Measurements from ENCODE around the gene DHFR.
"Not testable (repeated sequence)": the region's sequence is repeated elsewhere in the genome, so short reads cannot be mapped to it uniquely, and the experiment has no call there.

DHFR gene

DNA sequence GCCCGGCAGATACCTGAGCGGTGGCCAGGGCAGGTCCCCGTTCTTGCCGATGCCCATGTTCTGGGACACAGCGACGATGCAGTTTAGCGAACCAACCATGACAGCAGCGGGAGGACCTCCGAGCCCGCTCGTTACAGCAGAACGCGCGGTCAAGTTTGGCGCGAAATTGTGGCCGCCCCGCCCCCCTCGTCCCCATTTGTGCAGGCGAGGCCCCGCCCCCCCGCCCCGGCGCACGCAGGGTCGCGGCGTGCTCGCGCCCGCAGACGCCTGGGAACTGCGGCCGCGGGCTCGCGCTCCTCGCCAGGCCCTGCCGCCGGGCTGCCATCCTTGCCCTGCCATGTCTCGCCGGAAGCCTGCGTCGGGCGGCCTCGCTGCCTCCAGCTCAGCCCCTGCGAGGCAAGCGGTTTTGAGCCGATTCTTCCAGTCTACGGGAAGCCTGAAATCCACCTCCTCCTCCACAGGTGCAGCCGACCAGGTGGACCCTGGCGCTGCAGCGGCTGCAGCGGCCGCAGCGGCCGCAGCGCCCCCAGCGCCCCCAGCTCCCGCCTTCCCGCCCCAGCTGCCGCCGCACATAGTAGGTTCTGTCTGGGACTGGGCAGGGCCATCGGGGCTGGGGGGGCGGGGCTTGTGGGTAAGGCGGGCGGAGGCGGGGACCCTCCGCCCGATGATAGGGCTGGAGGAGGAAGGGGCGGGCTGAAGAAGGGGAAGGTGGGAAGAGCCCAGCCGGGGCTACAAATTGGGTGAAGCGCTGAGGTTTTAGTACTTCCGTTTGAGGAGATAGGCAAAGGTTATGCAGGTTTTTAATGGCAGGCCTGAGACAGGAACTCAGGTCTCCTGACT lies at the start of gene DHFR, which contains the start of gene MSH3:
DHFR (minus strand) TSS at position 593 of the 840 bp plus-strand sequence; CDS start at position 99, 494 bp downstream.
MSH3 (plus strand) TSS at position 262 of the 840 bp plus-strand sequence; CDS start at position 338, 76 bp downstream.
- peak; percentile 95 for DNase-seq

DNA sequence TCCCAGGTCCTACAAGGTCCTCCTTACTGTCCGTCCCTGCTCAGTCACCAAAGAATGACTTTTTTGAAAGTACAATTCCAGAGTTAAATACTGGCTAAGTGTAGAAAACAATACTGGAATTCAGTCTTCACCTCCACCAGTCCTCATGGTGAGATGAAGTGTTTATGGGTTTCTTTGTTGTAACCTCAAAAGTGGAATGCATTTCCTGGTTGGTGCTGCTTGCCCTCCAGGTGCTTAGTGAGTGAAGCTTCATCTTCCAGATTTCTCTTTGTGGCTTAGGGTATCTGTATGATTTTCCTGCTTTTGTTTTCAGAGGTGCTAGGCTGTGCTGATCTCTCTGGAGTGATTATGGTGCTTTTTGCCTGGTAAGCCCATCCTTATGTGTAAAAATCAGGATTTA lies 49.4 kb upstream of the DHFR start:
- DNase-seq: no peak

- no peak for DNase-seq
Measured at GRCh38 chr5:80703747-80704146, 49.0 kb upstream of the DHFR start.

DNA sequence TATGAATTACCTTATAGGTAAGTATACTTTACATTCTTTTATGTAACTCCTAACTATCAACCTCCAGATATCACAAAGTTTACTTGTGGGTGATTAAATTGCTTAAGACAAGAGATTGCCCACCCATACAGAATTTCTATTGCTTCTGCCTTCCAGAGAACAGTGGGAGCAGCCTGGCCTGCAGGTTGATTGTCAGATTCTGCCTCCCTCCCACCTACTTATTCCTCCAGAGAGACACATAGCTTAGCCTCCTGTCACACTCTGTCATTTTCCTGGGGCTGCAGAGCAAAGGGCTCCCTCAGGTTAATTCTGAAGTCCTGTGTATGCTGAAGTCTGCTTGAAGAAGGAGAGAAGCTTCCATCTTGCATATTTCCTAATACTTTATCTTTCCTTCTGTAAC lies 48.5 kb upstream of the DHFR start:
- no peak for DNase-seq

DNA sequence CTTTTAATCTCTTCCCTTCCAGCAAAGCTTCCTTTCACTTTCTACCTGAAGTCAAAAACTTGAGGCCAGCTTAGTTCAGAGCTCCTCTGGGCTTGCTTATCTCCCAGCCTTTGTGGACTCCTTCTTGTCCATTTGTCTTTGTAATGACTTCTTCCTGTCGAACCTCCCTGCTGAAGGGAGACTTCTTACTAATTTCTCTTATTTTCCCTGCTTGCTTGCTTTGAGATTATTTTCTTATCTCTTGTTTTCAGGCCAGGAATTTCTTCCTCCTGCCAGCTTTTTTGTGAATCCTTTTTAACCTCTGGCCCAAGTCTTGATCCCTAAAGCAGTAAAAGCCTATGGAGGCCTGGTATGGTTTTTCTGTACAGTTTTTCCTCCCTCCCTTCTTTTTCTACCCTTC lies 46.8 kb upstream of the DHFR start:
- DNase-seq: no peak

GRCh38 chr5:80698369-80698768 lies 43.6 kb upstream of the DHFR start:
- DNase-seq: no peak

DNA sequence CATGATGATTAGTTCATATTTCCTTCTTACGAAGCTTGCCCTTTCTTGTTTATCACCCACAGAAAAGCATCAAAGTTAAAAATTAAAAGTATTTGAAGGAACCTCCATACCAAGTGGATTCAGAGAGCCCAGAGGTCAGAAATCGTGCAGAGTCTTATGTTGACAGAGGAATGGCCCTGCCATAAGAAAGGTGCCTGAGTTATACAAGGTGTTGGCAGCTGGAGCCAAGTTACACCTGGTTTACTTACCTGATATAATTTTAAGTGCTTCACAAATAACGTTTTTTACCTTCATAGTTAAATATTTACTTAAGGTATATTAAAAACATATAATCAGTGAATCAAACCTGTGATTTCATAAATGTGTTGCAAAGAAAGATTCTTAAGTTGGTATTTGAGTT lies 42.3 kb upstream of the DHFR start:
- DNase-seq: no peak

- no peak for DNase-seq
Measured at GRCh38 chr5:80696450-80696849, 41.7 kb upstream of the DHFR start.

GRCh38 chr5:80695666-80696065 lies 40.9 kb upstream of the DHFR start:
- no peak for DNase-seq

DNA sequence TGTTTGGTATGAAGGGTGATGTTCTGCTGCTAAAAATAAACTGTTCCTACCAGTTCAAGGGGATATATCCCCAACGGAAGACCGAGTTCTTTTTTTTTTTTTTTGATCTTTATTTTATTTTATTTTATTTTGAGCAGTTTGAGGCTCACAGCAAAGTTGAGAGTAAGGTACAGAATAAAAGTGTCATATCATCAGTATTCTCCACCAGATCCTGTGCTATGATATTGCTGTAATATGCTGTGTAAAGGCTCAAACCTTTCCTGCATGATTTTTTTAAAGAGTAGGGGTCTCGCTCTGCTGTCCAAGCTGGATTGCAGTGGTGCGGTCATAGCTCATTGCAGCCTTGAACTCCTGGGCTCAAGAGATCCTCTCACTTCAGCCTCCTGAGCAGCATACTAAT lies 34.8 kb upstream of the DHFR start:
- no peak for DNase-seq

DNA sequence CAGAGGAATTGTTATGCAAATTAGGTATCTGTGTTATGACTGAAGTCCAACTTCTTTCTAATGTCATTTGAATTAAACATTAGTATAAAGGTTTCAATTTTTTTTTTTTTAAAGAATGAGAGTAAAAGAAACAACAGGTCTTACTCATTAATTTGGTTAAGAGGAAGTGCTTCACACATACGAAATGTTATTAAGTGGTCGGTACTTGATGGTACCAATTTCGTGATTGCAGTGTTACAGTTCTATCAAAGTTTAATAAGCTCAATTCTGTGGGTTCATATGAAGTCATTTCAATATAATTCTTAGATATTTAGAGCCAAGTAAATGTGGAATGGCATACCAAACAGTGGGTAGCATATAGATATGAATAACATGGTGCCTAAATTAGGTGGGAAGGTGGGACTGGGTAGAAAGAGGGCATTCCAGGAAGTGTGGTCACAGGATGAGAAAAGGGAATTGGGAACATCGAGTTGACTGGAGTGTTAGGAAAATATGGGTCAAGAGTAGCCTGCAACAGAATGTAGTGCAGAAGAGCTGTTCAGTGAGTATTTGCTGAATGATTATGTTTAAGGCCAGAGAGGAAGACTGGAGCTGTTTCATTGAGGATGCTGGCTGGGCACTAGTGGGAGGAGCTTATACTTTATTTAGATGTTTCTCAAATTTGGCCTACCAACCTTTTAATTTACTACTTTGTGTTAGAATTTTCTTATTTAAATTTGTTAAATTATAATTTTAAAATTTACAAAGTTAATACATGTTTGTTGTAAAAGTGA lies 34.1 kb upstream of the DHFR start:
- DNase-seq: no peak

GRCh38 chr5:80686757-80687156 lies 32.0 kb upstream of the DHFR start:
- peak; percentile 3 for DNase-seq

DNA sequence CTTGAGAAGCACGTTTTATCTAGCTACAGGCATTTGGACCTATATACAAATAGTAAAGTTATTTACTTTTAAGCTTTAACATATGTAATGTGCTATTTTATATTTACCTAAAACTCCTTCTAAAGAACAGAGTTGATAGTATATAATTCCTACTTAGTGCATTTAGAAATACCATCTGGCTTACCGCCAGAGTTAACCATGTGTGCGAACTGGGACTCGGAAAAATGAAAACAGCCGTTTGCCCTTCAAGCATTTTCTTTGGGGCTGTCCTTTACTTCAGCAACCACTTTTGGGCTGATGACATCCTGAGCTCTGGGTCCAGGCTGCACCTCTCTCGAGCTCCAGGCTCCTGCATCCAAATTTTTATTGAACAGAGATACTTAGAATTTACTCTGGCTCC lies 21.9 kb upstream of the DHFR start:
- DNase-seq: no peak

- peak; percentile 72 for DNase-seq
Measured at GRCh38 chr5:80672140-80672736, 17.5 kb upstream of the DHFR start.

DNA sequence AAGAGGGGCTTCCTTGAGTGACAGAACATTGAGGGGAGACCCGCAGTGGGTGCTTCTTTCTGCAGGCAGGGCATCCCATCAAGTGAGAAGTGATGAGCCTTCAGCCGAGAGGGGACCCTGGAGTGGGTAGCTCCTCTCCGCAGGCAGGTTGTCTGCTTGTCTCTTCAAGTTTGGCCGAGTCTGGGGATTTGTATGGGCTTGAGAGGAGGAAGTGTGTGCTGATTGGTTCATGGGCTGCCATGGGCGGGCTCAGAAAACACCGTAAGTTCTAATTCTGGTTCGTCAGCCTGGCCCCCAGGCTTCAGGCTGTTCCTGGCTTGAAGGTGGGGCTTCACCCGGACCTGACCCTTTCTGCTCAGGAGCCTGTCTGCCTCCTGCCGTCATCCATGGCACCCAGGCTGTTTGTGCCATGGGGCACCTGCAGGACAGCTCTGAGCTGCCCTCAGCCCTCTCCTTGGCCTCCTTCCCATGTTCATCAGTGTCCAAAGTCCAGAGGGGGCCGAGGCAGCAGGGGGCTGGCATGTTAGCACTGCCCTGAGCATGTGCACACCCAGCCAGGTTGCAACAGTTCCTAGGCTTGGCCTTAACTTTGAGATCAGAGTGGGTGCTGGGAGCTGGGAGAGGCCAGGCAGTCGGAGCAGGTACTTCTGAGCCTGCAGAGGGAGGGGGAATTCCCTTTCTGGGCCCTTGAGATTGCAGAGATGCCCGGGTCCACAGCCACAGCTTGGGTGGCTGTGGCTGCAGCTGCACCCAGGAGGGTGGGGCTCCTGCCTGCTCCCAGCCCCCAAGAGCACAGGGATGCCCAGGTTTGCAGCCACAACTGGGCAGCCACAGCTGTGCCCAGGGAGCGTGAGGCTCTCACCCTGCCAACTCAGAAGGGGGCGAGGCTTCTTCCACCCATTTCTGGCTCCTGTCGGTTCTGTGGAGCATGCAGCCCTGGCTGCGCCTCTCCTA lies 13.5 kb upstream of the DHFR start:
- no peak for DNase-seq

- no peak for DNase-seq
Measured at GRCh38 chr5:80667384-80667783, 12.6 kb upstream of the DHFR start.

DNA sequence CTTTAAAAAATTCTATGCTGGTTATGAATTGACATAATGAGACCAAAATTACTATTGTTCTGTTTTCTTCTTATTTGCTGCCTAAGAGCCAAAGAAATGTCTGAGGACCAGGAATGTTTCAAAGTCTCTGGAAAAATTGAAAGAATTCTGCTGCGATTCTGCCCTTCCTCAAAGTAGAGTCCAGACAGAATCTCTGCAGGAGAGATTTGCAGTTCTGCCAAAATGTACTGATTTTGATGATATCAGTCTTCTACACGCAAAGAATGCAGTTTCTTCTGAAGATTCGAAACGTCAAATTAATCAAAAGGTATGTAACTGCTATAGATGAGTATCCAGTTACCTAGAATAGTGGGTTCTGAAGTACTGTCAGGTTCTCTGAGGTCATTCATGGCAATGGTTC lies 10.3 kb upstream of the DHFR start:
- DNase-seq: no peak

GRCh38 chr5:80662108-80662507 lies 7.3 kb upstream of the DHFR start:
- no peak for DNase-seq

- not testable (repeated sequence) for DNase-seq
Measured at GRCh38 chr5:80660661-80661060, 5.9 kb upstream of the DHFR start.

DNA sequence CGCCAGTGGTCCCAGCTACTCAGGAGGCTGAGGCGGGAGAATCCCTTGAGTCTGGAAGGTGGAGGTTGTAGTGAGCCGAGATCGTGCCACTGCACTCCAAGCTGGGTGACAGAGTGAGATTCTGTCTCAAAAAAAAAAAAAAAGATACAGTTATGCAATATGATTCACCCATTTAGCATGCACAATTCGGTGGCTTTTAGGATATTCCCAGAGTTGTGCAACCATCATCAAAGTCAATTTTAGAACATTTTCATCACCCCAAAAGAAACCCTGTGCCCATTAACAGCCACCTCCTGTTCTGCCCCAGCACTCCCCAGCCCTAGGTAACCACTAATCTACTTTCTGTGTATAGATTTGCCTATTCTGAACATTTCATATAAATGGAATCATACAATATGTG lies 4.3 kb upstream of the DHFR start:
- DNase-seq: peak; percentile 58

GRCh38 chr5:80656425-80656824 lies 1.6 kb upstream of the DHFR start:
- DNase-seq: peak; percentile 39

- peak; percentile 29 for DNase-seq
Measured at GRCh38 chr5:80655231-80655774, 520 bp upstream of the DHFR start.
